Brain microvascular endothelial cell (primary cell): ENCODE results near the gene IL4R.

Source experiments
- DNase-seq: peaks from one replicate; pipeline ENCODE4 v3.0.0-alpha.2; 2020
- H3K27ac ChIP-seq: fragments of 250-450 bp; sonication (Bioruptor Pico); 2 replicates; pipeline ENCODE4 v1.5.1; 2020; ENCODE audit warnings: mild to moderate bottlenecking, moderate library complexity
- H3K27me3 ChIP-seq: fragments of 250-450 bp; sonication (Bioruptor Pico); replicated peaks from 2 replicates; pipeline ENCODE4 v1.5.1; 2020; ENCODE audit warnings: mild to moderate bottlenecking
- H3K36me3 ChIP-seq: fragments of 250-450 bp; sonication (Bioruptor Pico); replicated peaks from 2 replicates; pipeline ENCODE4 v1.5.1; 2020; ENCODE audit warnings: mild to moderate bottlenecking
- H3K4me3 ChIP-seq: 2 replicates; pipeline ENCODE4 v1.5.1; 2011; ENCODE audit warnings: low read depth, mild to moderate bottlenecking, control low read depth, low read length, moderate library complexity
- in situ Hi-C: cut with HindIII; loops from 2 replicates; pipeline ENCODE4 v1.10.0; 2017; ENCODE audit warnings: low sequenced_read_pairs, low pct_ligation_motif_present
- TF ChIP-seq, protein P1 (sequence below): IDR thresholded peaks from 2 replicates; pipeline ENCODE4 v1.5.1; 2011; ENCODE audit warnings: low read depth, mild to moderate bottlenecking, moderate library complexity, low read length, control low read depth, inconsistent platforms; ENCODE audit errors: missing control alignments

IL4R gene

GRCh38 chr16:27401768-27402568 lies 88.2 kb downstream of the IL4R start, which contains the start of gene IL21R:
Gene IL21R (plus strand): TSS chr16:27402174. CDS start chr16:27430072, 27,898 bp downstream.
- in situ Hi-C loops = no loop called here
- TF ChIP-seq, protein P1, sequence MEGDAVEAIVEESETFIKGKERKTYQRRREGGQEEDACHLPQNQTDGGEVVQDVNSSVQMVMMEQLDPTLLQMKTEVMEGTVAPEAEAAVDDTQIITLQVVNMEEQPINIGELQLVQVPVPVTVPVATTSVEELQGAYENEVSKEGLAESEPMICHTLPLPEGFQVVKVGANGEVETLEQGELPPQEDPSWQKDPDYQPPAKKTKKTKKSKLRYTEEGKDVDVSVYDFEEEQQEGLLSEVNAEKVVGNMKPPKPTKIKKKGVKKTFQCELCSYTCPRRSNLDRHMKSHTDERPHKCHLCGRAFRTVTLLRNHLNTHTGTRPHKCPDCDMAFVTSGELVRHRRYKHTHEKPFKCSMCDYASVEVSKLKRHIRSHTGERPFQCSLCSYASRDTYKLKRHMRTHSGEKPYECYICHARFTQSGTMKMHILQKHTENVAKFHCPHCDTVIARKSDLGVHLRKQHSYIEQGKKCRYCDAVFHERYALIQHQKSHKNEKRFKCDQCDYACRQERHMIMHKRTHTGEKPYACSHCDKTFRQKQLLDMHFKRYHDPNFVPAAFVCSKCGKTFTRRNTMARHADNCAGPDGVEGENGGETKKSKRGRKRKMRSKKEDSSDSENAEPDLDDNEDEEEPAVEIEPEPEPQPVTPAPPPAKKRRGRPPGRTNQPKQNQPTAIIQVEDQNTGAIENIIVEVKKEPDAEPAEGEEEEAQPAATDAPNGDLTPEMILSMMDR = no peak
- Histone ChIP-seq H3K27ac (peak within 1 kb of the TSS; percentile 73), H3K27me3 (no peaks in the 10 kb centered on the region), H3K4me3 (no peak within 1 kb of the TSS), H3K36me3 (no peaks in the 10 kb centered on the region)
- DNase-seq = peak; percentile 59

GRCh38 chr16:27402569-27402963 lies 88.8 kb downstream of the IL4R start:
- in situ Hi-C loops = no loop called here
- no peak for DNase-seq
- Histone ChIP-seq H3K27ac (no peak overlapping the region), H3K27me3 (no peaks in the 10 kb centered on the region), H3K36me3 (no peaks in the 10 kb centered on the region), H3K4me3 (no peak overlapping the region)
- TF ChIP-seq, protein P1 = no peak

GRCh38 chr16:27402964-27403600 lies 89.3 kb downstream of the IL4R start:
- in situ Hi-C loops = no loop called here
- no peak for DNase-seq
- no peak overlapping the region for H3K27ac ChIP-seq
- no peaks in the 10 kb centered on the region for H3K27me3 ChIP-seq
- TF ChIP-seq, protein P1 = no peak
- no peaks in the 10 kb centered on the region for H3K36me3 ChIP-seq
- no peak overlapping the region for H3K4me3 ChIP-seq

GRCh38 chr16:27403601-27403992 lies 89.8 kb downstream of the IL4R start:
- Histone ChIP-seq H3K27ac (no peak overlapping the region), H3K36me3 (no peaks in the 10 kb centered on the region), H3K27me3 (no peaks in the 10 kb centered on the region), H3K4me3 (no peak overlapping the region)
- DNase-seq = no peak
- TF ChIP-seq, protein P1 = no peak
- in situ Hi-C loops = no loop called here

DNA sequence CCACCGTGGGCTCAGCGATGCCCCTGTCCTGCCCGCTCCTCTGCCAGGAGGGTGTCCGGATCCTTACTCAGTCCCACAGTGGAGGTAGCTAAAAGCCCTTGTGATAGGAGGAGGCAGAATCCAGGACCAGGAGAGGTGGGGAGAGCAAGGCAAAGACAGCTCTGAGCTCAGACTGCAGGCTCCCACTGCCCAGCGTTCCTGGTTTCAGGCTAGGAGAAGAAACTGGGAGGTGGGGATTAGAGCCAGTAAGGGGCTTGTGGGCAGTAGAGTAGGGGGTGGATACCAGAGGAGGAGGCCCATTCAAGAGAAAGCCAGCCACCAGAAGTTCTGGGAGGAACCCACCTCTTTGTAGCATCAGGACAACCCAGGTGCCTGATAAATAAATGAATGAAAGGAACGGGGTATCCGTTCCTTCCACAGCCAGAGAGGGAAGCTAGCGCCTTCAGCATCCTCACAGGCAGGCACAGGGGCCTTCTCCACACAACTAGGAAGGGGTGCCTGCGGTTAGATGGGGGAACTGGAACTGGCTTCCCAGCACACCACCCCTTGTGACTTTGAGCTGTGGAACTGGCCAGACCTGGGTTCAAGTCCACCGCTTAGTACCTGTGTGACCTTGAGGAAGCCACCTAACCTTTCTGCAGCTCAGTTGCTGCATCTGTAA lies 90.5 kb downstream of the IL4R start:
- in situ Hi-C loops = no loop called here
- H3K36me3 ChIP-seq = no peaks in the 10 kb centered on the region
- no peak overlapping the region for H3K4me3 ChIP-seq
- TF ChIP-seq, protein P1 = no peak
- H3K27me3 ChIP-seq = no peaks in the 10 kb centered on the region
- DNase-seq = no peak
- no peak overlapping the region for H3K27ac ChIP-seq
